ENCODE measurements around the gene ANKRD35.

Gene ANKRD35

DNA sequence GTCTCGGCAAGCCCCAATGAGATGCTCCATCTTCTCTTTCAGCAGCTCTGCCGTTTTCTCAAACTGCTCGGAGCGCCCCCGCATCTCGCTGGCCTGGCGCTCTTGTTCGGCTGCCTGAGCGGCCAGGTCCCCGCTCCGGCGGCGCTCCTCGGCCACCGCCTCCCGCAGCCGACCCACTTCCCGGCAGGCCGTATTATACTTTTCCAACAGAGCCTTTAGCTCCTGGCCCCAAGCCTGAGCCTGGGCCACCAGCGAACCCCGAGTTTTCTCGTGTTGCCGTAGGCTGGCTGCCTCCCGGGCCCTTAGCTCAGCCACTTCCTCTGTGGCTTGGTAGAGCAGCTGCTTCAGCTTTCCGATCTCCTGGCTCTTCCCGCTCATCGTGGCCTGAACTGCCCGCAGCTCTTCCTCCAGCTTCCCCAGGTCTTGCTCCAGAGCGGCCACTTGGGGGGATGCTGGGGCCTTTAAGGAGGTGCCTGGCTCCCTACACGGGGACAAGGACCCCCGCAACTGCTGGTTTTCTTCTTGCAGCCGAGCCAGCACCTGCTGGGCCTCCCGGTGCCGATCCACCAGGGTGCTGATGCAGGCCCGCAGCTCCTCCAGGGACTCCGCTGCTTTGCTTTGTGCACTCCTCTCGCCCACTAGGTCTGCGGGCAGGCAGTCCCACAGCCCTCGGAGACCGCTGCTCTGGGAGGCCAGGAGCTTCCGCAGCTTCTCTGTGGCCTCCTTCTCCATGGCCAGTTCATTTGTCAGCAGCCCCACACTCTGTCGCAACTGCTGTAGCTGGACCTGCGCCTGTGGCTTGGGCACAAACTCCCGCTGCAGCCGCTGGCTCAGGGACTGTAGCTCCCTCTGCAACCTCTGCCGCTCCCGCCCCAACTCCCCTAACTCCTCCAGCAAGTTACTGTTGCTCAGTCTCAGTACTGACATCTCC, 13.4 kb downstream of the ANKRD35 start:
- DNase-seq (ENCODE audit: extremely low read depth, low read depth) = no peak
- TF ChIP-seq CTCF (IDR thresholded peaks at IDR 0.05; ENCODE audit: low read depth, low read length, missing control alignments) = no peak

DNA sequence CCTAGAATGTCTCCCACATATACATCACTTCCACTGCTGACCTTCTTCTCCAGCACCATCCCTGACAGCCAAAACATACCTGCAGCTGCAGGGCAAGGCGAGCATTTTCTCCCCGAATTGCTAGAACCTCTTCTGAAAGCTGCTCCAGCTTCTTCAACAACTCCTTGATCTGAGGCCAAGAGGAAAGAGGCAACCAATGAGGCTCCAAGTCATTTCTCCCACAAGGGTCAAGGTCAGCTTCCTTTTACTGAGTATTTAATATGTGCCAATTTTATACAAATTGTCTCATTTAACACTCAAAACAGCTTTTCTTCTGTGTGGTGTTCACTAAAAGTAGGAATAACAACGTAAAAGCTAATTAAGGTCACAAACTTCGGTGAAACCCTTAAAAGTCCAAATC, 17.4 kb downstream of the ANKRD35 start:
- no peak overlapping the region for H3K4me3 ChIP-seq (replicated peaks; ENCODE audit: low read depth, low read length)
- TF ChIP-seq CTCF (IDR thresholded peaks at IDR 0.05; ENCODE audit: low read depth, low read length, missing control alignments) = no peak
- no peak for DNase-seq (ENCODE audit: extremely low read depth, low read depth)

More for the DNA sequence above, 13.4 kb downstream of the ANKRD35 start:
- peak overlapping the region; percentile 32 for H3K4me3 ChIP-seq (replicated peaks; ENCODE audit: low read depth, low read length)

GRCh38 chr1:145863282-145864018, 22.2 kb downstream of the ANKRD35 start:
- no peak for TF ChIP-seq CTCF (IDR thresholded peaks at IDR 0.05; ENCODE audit: low read depth, low read length, missing control alignments)
- DNase-seq (ENCODE audit: extremely low read depth, low read depth) = no peak
- no peak overlapping the region for H3K4me3 ChIP-seq (replicated peaks; ENCODE audit: low read depth, low read length)

DNA sequence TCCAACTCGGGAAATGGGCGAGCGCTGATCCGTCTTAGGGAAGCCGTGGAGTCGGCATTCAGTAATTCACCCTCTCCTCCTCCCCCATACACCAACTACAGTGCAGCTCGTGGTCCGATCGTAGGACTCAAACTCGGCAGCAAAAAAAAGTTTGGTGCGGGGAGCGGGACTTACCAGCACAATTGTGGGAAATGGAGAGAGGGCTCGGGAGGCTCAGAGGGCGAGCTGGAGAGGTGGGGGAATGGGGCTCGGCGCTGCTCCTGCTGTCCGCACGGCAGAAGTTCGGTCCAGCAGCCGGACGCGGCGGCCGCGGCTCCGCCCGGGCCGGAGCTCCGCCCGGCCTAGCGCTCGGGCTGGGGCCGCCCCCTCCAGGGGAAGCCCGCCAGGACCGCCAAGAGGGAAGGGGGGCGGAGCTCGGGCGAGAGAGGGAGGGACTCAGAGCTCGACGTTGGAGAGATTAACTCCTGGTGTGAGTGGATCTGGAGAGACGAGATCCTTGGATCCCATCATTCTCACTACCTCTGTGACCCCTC, 26.1 kb downstream of the ANKRD35 start:
- TF ChIP-seq CTCF (IDR thresholded peaks at IDR 0.05; ENCODE audit: low read depth, low read length, missing control alignments) = no peak
- peak overlapping the region; percentile 84 for H3K4me3 ChIP-seq (replicated peaks; ENCODE audit: low read depth, low read length)
- DNase-seq (ENCODE audit: extremely low read depth, low read depth) = peak; percentile 54

- H3K4me3 ChIP-seq (replicated peaks; ENCODE audit: low read depth, low read length) = peak within 1 kb of the TSS; percentile 84
- no peak for TF ChIP-seq CTCF (IDR thresholded peaks at IDR 0.05; ENCODE audit: low read depth, low read length, missing control alignments)
- DNase-seq (ENCODE audit: extremely low read depth, low read depth) = peak; percentile 61
These were observed 26.7 kb downstream of the ANKRD35 start, which contains the start of gene PIAS3 for GRCh38 chr1:145858901-145859490. Gene PIAS3, minus strand, starts transcription at chr1:145859081. Its CDS starts 91 bp downstream, at chr1:145858990.

DNA sequence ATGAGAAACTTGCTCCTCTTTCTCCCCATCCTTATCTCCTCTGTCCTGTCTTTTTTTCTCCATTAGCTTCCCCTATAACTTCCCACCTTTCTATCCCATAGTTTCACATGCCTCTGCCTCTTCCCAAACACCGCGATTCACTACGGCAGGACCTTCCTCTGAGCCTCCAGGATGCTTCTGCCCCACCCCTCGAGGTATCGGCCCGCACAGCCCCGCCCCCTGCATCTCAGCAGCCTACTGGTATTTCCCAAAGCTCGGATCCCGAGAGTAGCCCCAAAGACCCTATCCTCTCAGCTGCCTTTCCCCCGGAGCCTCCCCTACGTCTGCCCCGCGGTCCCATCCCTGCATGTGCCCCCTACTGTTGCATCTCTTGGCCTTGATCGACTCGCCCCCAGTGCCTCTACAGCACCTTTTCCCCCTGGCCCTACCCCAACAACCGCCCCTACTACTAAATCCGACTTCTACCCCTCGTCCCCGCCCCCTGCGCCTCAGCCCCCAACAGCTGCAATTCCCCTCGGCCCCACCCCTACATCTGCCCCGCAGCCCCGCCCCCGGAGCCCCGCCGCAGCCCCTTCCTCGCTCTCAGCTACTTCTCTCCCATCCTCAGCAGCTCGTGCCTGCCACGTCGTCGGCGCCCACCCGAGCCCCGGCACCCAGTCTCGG, 27.3 kb downstream of the ANKRD35 start:
- no peak for DNase-seq (ENCODE audit: extremely low read depth, low read depth)

More for the DNA sequence above, 27.3 kb downstream of the ANKRD35 start:
- peak overlapping the region; percentile 84 for H3K4me3 ChIP-seq (replicated peaks; ENCODE audit: low read depth, low read length)
- no peak for TF ChIP-seq CTCF (IDR thresholded peaks at IDR 0.05; ENCODE audit: low read depth, low read length, missing control alignments)

All from HFF-Myc (cell line).